Stimulated activated CD4-positive, alpha-beta T cell treated with anti-CD3 and anti-CD28 coated beads, Interleukin-1b, Interleukin-23, amount 100 ng/mL, for 48 hours (primary cell): Measurements from ENCODE around the gene SLMAP.
A peak's percentile ranks its signal among the peaks of the same experiment; 100 is the strongest.

ENCODE experiments used
- DNase-seq: peaks from one replicate; pipeline ENCODE4 v3.0.0-alpha.2; 2020

The SLMAP gene

GRCh38 chr3:57948781-57949242 lies 192.7 kb downstream of the SLMAP start:
- DNase-seq: no peak

- DNase-seq: no peak
Observed at GRCh38 chr3:57949344-57949743, 193.2 kb downstream of the SLMAP start.

GRCh38 chr3:57949785-57950615 lies 193.9 kb downstream of the SLMAP start:
- no peak for DNase-seq

GRCh38 chr3:57951066-57951882 lies 195.2 kb downstream of the SLMAP start:
- DNase-seq: peak; percentile 13

- no peak for DNase-seq
Observed at GRCh38 chr3:57952208-57952631, 196.1 kb downstream of the SLMAP start.

GRCh38 chr3:57952651-57953050 lies 196.5 kb downstream of the SLMAP start:
- no peak for DNase-seq

GRCh38 chr3:57953576-57953975 lies 197.5 kb downstream of the SLMAP start:
- no peak for DNase-seq

- DNase-seq: no peak
Observed at GRCh38 chr3:57956119-57956832, 200.2 kb downstream of the SLMAP start.

- no peak for DNase-seq
Observed at GRCh38 chr3:57956833-57957174, 200.7 kb downstream of the SLMAP start.

- DNase-seq: no peak
Observed at GRCh38 chr3:57957824-57958223, 201.7 kb downstream of the SLMAP start.

- no peak for DNase-seq
Observed at GRCh38 chr3:57958642-57959422, 202.7 kb downstream of the SLMAP start.

GRCh38 chr3:57959423-57960173 lies 203.5 kb downstream of the SLMAP start:
- DNase-seq: no peak

GRCh38 chr3:57960174-57960505 lies 204.0 kb downstream of the SLMAP start:
- no peak for DNase-seq

GRCh38 chr3:57961177-57961827 lies 205.2 kb downstream of the SLMAP start:
- no peak for DNase-seq

GRCh38 chr3:57961828-57962447 lies 205.8 kb downstream of the SLMAP start:
- no peak for DNase-seq

- DNase-seq: no peak
Observed at GRCh38 chr3:57962448-57962834, 206.3 kb downstream of the SLMAP start.

GRCh38 chr3:57963811-57964346 lies 207.8 kb downstream of the SLMAP start:
- no peak for DNase-seq

GRCh38 chr3:57966829-57967228 lies 210.7 kb downstream of the SLMAP start:
- DNase-seq: no peak

GRCh38 chr3:57967590-57967989 lies 211.5 kb downstream of the SLMAP start:
- no peak for DNase-seq

GRCh38 chr3:57968501-57968900 lies 212.4 kb downstream of the SLMAP start:
- no peak for DNase-seq

- no peak for DNase-seq
Observed at GRCh38 chr3:57971975-57972374, 215.9 kb downstream of the SLMAP start.
